ENCODE results near the gene EPG5. TPM values are rescaled to one million over a fixed set of nuclear protein-coding genes. Genes with fewer than 3 reads are reported as not detected.
"Not testable (repeated sequence)": the region's sequence is repeated elsewhere in the genome, so short reads cannot be mapped to it uniquely, and the experiment has no call there.

Gene EPG5
- total and polyA plus RNA-seq, 2 of the 4 experiments (the other 2 are of a cell fraction): 37.3 to 114 TPM

- Histone ChIP-seq H3K4ac (ENCODE audit: low read depth, low read length) (peak overlapping the region; percentile 99), H3K4me1 (ENCODE audit: control insufficient read depth, insufficient read depth, low read length) (peaks cover 21% of the 10 kb centered on the region), H3K79me1 (ENCODE audit: low read depth in 1 of 2, low read length in 2 of 2) (peaks cover 0 to 16% of the 10 kb centered on the region in 2 experiments; a peak in 2 of 4 replicates), H2BK15ac (ENCODE audit: low read depth, low read length) (peak overlapping the region; percentile 99; the same call in 2 of the 3 replicates), H4K91ac (ENCODE audit: insufficient read depth, low read depth, low read length) (peak overlapping the region; percentile 99), H2BK5ac (ENCODE audit: low read depth, low read length, poor library complexity, severe bottlenecking) (peak overlapping the region; percentile 54), H3K9me1 (ENCODE audit: insufficient read depth, low read length) (peaks cover 31% of the 10 kb centered on the region), H4K5ac (ENCODE audit: low read depth, low read length) (peak overlapping the region; percentile 38; the same call in 1 of the 2 replicates), H2AK5ac (ENCODE audit: low read depth, low read length) (peak overlapping the region; percentile 100), H3K23ac (ENCODE audit: low read depth, low read length) (peak overlapping the region; percentile 53), H4K8ac (ENCODE audit: low read depth in 2 of 2, low read length in 2 of 2) (peak overlapping the region; percentile 96 to 99; a peak in 3 of 4 replicates), H2AK9ac (replicated peaks; ENCODE audit: low read depth, low read length, poor library complexity) (peak overlapping the region; percentile 88), H3K27ac (ENCODE audit: insufficient read depth, low read length) (peak overlapping the region; percentile 95), H2BK20ac (ENCODE audit: low read depth, low read length) (peak overlapping the region; percentile 99), H2BK120ac (ENCODE audit: low read depth, low read length) (peak overlapping the region; percentile 99), H2AFZ (replicated peaks; ENCODE audit: low read length, poor library complexity) (peak overlapping the region; percentile 48), H3K14ac (replicated peaks; ENCODE audit: low read depth, low read length) (peak overlapping the region; percentile 77), H3K18ac (ENCODE audit: low read depth, low read length) (peak overlapping the region; percentile 8; the same call in 1 of the 2 replicates)
- CTCF ChIA-PET; H3K9me3 ChIP-seq (ENCODE audit: control insufficient read depth, insufficient read depth, low read length); H3K36me3 ChIP-seq (ENCODE audit: control insufficient read depth, insufficient read depth, low read length); ATAC-seq (ENCODE audit: low read depth); H3K9ac ChIP-seq (ENCODE audit: low read depth, low read length); in situ Hi-C loops (cut with MboI; ENCODE audit: low sequenced_read_pairs); BruUV-seq (replicated peaks); H3K4me2 ChIP-seq (ENCODE audit: low read depth, low read length); DNase-seq; H4K20me1 ChIP-seq (ENCODE audit: insufficient read depth, low read length); H3K27me3 ChIP-seq (ENCODE audit: control insufficient read depth, insufficient read depth, low read length); H3K4me3 ChIP-seq (ENCODE audit: insufficient read depth, low read depth, low read length); POLR2A ChIA-PET (ENCODE audit: unreplicated experiment); dilution Hi-C loops (cut with HindIII; ENCODE audit: low sequenced_read_pairs, unreplicated experiment); H3K56ac ChIP-seq (ENCODE audit: extremely low read depth, insufficient read depth, low read length); intact Hi-C loops (cut with micrococcal nuclease): not testable (repeated sequence)
- no CpG with 5 or more reads among the region's 4 CpGs for WGBS, 2 experiments (ENCODE audit: extremely low coverage in 2 of 2, insufficient read length in 1 of 2)
- TF ChIP-seq CEBPB (IDR thresholded peaks at IDR 0.05; ENCODE audit: low read depth, low read length): peak; percentile 30; the same call in 1 of the 2 replicates
Observed at GRCh38 chr18:45826716-45827115, 140.4 kb downstream of the EPG5 start.

All from IMR-90 (cell line).